GM12891 (cell line): ENCODE data around the gene RIN3.

ENCODE experiments used
- POLR2A ChIP-seq: IDR thresholded peaks from 2 replicates; pipeline ENCODE4 v1.6.1; 2011; ENCODE audit warnings: low read depth, low read length, control low read depth
- POLR2AphosphoS5 ChIP-seq: IDR thresholded peaks from 2 replicates; pipeline ENCODE4 v1.6.1; 2011; ENCODE audit warnings: low read depth, low read length, control low read depth
- POU2F2 ChIP-seq: IDR thresholded peaks from 2 replicates; pipeline ENCODE4 v1.6.1; 2011; ENCODE audit warnings: low read depth, mild to moderate bottlenecking, control low read depth, low read length, moderate library complexity
- SPI1 ChIP-seq: IDR thresholded peaks from 2 replicates; pipeline ENCODE4 v1.6.1; 2011; ENCODE audit warnings: low read depth, low read length, control low read depth
- TAF1 ChIP-seq: IDR thresholded peaks from 2 replicates; pipeline ENCODE4 v1.6.1; 2011; ENCODE audit warnings: low read depth, low read length, control low read depth

DNA sequence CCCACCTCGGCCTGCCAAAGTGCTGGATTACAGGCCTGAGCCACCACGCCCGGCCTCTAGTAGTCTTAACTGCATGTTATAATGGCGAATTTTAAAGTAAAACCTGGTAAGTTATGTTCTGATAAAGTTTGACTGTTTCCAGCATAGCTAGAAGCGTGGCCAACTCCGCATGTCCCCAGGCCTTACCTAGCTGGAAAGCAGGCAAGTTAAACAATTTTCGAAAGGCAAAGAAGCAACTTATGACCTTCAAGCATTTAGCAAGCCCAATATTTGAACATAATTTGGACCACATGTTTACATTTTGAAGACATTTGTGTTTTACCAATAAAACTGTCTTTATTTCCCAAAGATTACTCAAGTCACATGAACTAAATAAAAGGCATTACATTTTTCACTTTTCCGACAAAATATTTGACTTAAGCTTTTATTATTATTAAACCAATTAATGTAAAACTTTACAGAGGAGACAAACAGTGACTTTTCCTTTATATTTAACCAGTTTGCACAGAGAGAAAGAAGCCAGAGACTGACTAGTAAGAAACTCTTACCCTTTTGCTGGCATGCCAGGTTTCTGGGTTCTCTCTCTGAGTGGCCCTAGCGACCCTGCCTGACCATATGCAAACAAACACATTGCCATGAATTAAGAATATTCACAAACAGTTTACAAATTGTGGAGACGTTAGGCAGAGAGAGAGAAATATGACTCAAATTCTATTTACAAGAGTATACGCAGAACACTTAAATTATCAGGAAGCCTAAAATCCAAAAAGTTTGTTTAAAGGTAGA, 106.3 kb downstream of the RIN3 start:
- TF ChIP-seq TAF1 (no peak), POLR2A (no peak), POLR2AphosphoS5 (no peak), POU2F2 (no peak), SPI1 (no peak)
